ENCODE results near the gene ZNF165.
"Not testable (repeated sequence)": the region's sequence is repeated elsewhere in the genome, so short reads cannot be mapped to it uniquely, and the experiment has no call there.

Gene ZNF165

GRCh38 chr6:28080381-28080630, at the start of gene ZNF165:
ZNF165 (plus strand) TSS chr6:28080568; CDS start chr6:28085481, 4,913 bp downstream.
- TF ChIP-seq CTCF (IDR thresholded peaks at IDR 0.05), result not testable (repeated sequence)

- no peak for TF ChIP-seq CTCF (IDR thresholded peaks at IDR 0.05)
Observed at GRCh38 chr6:28053584-28053983, 26.8 kb upstream of the ZNF165 start.

- TF ChIP-seq CTCF (IDR thresholded peaks at IDR 0.05), result no peak
Observed at GRCh38 chr6:28060405-28060804, 20.0 kb upstream of the ZNF165 start.

GRCh38 chr6:28064272-28064671, 16.1 kb upstream of the ZNF165 start:
- no peak for TF ChIP-seq CTCF (IDR thresholded peaks at IDR 0.05)

GRCh38 chr6:28068067-28068466, 12.3 kb upstream of the ZNF165 start:
- TF ChIP-seq CTCF (IDR thresholded peaks at IDR 0.05), result no peak

GRCh38 chr6:28078050-28078449, 2.3 kb upstream of the ZNF165 start:
- TF ChIP-seq CTCF (IDR thresholded peaks at IDR 0.05), result no peak

GRCh38 chr6:28078836-28079235, 1.5 kb upstream of the ZNF165 start:
- no peak for TF ChIP-seq CTCF (IDR thresholded peaks at IDR 0.05)

GRCh38 chr6:28080631-28081485, 490 bp downstream of the ZNF165 start:
- no peak for TF ChIP-seq CTCF (IDR thresholded peaks at IDR 0.05)

Data from LNCAP (cell line).